ENCODE data around the gene TIMM29.
"Not testable (repeated sequence)": the region's sequence is repeated elsewhere in the genome, so short reads cannot be mapped to it uniquely, and the experiment has no call there.

TIMM29 gene

GRCh38 chr19:10946958-10947657, 18.5 kb downstream of the TIMM29 start:
- DNase-seq = peak; percentile 74

- DNase-seq = no peak
Measured at GRCh38 chr19:10952809-10953208, 24.2 kb downstream of the TIMM29 start.

DNA sequence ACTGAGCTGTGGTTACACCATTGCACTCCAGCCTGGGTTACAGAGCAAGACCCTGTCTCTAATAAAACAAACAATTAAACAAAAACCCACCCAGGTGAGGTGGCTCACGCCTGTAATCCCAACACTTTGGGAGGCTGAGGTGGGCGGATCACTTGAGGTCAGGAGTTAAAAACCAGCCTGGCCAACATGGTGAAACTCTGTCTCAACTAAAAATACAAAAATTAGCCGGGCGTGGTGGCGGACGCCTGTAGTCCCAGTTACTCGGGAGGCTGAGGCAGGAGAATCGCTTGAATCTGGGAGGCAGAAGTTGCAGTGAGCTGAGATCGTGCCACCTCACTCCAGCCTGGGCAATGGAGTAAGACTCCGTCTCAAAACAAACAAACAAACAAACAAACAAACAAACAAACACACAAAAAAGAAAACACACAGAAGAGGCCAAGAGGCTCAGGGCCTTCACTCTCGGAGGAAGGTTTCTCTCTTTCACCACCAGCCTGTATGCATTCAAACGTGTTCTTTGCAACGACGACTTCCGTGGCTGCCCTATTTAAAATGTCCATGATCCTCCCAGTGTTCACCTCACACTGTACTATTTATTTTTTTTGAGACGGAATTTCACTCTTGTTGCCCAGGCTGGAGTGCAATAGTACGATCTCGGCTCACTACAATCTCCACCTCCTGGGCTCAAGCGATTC, 30.8 kb downstream of the TIMM29 start:
- DNase-seq = not testable (repeated sequence)

- DNase-seq = peak; percentile 97
Measured at GRCh38 chr19:10960314-10961072, 31.9 kb downstream of the TIMM29 start, which contains the start of gene SMARCA4. Gene SMARCA4 (plus strand): TSS chr19:10961030. CDS start chr19:10984152, 23,122 bp downstream.

DNA sequence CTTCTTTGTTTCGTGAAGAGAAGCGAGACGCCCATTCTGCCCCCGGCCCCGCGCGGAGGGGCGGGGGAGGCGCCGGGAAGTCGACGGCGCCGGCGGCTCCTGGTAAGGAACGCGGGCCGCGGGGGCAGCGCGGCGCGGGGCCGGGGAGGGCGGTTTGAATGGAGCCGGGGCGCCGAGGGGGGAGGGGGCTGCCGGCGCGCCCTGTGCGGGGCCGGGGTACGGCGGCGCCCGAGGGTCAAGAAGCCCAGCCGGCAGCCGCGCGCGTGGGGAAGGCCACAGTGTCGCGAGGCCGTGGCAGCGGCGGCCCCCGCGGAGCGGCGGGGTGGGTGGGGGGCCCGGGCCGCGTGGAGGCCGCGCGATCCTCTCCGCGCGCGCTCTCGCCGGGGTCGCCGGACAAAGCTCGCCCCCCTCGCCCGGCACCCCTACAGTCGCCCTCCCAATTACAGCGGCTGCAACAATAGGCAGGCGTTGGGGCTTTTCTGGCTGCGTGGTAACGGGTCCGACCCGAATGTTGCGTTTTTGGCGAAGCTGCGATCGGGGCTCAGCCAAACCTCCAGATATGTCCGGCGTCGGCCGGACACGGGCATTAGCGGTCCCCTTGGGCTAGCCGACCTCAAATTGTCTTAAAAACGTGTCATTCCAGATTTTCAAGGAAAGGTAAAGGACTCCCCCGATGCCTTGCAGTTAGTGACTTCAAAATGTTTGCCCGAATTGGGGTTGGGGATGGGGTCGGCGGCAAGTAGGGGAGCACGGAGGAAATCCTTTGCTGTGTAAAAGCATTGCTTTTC, 32.7 kb downstream of the TIMM29 start:
- peak; percentile 27 for DNase-seq

DNA sequence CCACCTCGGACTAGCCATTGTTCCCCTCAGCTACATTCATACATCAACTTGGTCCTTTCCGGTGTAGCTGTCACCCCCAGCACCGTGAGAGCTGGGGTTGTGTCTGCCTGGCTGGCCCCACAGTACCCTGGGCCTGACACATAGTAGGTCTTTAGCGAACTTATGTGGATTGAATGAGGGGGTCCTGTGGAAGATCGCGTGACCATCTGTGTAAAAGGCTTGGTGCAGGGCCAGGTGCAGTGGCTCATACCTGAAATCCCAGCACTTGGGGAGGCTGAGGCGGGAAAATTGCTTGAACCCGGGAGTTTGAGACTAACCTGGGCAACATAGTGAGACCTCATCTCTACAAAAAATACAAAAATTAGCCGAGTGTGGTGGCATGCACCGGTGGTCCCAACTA, 34.3 kb downstream of the TIMM29 start:
- no peak for DNase-seq

DNA sequence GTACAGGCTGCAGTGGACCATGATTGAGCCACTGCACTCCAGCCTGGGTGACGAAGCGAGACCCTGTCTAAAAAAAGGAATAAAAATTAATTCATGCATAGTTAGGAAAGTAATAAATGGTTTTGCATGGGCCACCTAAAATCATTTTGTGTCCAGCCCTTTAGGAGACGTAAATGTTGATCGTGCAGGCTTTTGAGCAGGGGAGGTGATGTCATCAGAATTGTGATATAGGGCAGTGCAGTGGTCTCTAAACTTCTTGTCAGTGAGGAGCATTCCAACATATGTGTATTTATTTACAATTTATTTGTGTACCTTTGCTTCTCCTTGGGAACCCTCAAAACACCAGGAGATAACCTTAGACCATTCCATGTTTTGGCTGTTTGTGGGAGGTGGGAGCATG, 35.3 kb downstream of the TIMM29 start:
- DNase-seq = no peak

DNA sequence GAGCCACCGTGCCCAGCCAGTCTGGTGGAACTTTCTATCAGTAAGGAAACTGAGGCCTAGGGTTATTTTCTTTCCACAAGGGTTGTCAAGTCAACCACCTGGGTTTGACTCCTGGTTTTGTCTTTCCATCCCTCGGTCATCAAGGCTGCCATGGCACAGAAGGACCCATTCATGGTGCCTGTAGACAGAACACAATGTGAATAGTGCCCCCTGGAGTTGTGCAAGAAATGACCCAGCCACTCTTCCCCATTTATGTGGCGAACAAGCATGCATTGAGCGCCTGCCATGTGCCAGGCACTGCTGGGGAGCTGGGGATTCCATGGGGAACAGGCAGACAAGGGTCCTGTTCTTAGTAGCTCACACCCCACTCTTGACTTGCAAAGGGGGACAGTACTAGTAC, 36.3 kb downstream of the TIMM29 start:
- no peak for DNase-seq

- no peak for DNase-seq
Measured at GRCh38 chr19:10965398-10965797, 36.8 kb downstream of the TIMM29 start.

GRCh38 chr19:10966809-10967208, 38.2 kb downstream of the TIMM29 start:
- DNase-seq = no peak

DNA sequence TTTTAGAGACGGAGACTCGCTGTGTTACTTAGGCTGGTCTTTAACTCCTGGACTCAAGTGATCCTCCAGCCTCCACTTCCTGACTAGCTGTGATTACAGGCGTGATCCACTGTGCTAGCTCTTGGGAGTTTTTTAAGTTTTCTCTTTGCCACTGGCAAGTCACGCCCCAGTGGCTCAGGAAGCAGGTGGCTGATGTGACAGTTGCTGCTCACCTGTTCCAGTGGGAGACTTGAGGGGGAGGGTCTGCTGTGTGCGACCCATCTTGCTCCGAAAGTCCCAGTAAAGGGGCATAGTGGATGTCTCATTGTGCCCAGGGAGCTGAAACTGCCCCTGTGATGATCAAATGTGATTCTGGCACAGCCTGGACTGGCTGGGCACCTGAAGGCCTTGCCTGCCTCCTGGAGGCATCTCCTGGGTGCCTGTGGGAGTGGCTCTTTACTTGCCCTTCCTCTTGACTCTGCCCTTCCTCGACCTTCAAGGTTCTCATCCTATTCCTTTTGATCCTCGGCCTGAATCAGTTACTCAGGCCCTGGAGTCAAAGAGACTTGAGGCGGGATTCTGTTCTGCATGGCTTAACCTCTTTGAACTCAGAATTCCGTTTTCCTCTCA, 40.0 kb downstream of the TIMM29 start:
- DNase-seq = no peak

- DNase-seq = no peak
Measured at GRCh38 chr19:10971107-10971726, 42.6 kb downstream of the TIMM29 start.

GRCh38 chr19:10975374-10976130, 46.9 kb downstream of the TIMM29 start:
- no peak for DNase-seq

DNA sequence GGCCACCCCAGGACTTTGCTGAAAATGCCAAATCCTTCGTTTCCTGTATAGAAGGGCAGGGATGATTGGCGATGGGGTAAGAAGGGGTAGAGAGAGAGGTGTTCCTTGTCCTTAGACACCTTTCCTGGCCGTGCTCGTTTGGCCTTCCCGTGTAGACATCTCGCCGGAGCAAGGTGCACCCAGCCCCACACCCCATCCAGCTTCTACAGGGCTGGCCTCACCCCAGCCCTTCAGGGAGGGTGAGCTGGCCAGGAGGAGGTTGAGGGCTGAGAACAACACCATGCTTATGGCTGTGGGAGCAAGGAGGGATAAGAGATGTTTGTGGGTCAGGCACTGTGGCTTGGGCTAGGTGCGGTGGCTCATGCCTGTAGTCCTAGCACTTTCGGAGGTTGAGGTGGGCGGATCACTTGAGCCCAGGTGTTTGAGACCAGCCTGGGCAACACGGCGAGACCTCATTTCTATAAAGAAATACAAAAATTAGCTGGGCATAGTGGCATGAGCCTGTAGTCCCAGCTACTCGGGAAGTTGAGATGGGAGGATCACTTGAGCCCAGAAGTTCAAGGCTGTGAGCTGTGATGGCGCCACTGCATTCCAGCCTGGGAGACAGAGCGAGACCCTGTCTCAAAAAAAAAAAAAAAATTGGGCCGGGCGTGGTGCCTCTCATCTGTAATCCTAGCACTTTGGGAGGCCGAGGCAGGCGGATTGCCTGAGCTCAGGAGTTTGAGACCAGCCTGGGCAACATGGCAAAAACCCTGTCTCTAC, 47.7 kb downstream of the TIMM29 start:
- DNase-seq = no peak

- no peak for DNase-seq
Measured at GRCh38 chr19:10977742-10978092, 49.1 kb downstream of the TIMM29 start.
